Lower leg skin (tissue), 3 donors: ENCODE data around the gene GRHL1.

Experiments used
- POLR2A ChIP-seq, 2 donors: fragments of 450-650 bp; IDR thresholded peaks; one replicate each; pipeline ENCODE4 v1.6.1; 2016 to 2017; ENCODE audit warnings: antibody characterized with exemption in 2 of 2, mild to moderate bottlenecking in 1 of 2, moderate library complexity in 1 of 2
- TF ChIP-seq, protein P1 (sequence below), 3 donors: fragments of 450-650 bp; IDR thresholded peaks; one replicate each; pipeline ENCODE4 v1.5.1; 2016; ENCODE audit warnings: antibody characterized with exemption in 3 of 3, mild to moderate bottlenecking in 3 of 3, moderate library complexity in 2 of 3

DNA sequence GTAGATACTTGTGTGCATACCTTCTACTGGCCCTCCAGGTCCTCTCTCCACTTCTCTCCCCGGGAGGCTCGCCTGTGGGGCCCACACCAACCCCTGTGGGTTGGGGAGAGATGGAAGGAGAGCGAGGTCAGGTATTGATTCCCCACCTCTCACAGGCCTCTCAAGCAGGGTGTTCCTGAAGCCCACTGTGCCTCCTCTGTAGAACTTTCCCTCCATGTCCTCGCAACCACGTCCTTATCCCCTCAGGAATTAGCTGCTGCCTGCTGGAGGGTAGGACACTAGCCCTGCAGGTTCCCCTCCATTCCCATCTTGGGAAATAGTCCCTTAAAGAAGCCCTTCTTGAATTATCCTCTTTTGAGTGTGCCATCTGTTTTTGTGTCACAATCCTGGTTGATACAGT is 52.9 kb downstream of the GRHL1 start:
- TF ChIP-seq, protein P1, sequence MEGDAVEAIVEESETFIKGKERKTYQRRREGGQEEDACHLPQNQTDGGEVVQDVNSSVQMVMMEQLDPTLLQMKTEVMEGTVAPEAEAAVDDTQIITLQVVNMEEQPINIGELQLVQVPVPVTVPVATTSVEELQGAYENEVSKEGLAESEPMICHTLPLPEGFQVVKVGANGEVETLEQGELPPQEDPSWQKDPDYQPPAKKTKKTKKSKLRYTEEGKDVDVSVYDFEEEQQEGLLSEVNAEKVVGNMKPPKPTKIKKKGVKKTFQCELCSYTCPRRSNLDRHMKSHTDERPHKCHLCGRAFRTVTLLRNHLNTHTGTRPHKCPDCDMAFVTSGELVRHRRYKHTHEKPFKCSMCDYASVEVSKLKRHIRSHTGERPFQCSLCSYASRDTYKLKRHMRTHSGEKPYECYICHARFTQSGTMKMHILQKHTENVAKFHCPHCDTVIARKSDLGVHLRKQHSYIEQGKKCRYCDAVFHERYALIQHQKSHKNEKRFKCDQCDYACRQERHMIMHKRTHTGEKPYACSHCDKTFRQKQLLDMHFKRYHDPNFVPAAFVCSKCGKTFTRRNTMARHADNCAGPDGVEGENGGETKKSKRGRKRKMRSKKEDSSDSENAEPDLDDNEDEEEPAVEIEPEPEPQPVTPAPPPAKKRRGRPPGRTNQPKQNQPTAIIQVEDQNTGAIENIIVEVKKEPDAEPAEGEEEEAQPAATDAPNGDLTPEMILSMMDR (IDR thresholded peaks at IDR 0.05) = no peak
- TF ChIP-seq POLR2A (IDR thresholded peaks at IDR 0.05) = no peak
